Uterus (tissue), 2 donors: ENCODE results near the gene PHTF2.

ENCODE experiments used
- POLR2A ChIP-seq, 2 donors: fragments of 450-650 bp; IDR thresholded peaks; one replicate each; pipeline ENCODE4 v1.6.1; 2016; ENCODE audit warnings: antibody characterized with exemption in 2 of 2, mild to moderate bottlenecking in 1 of 2, moderate library complexity in 1 of 2
- TF ChIP-seq, protein P1 (sequence below), 4 experiments: fragments of 200-600 bp in 2 of 4; fragments of 450-650 bp in 2 of 4; sonication (generic) in 2 of 4; IDR thresholded peaks; one replicate each; pipeline ENCODE4 v1.5.1; 2016 to 2019; ENCODE audit warnings: antibody characterized with exemption in 4 of 4, mild to moderate bottlenecking in 2 of 4, moderate library complexity in 1 of 4

DNA sequence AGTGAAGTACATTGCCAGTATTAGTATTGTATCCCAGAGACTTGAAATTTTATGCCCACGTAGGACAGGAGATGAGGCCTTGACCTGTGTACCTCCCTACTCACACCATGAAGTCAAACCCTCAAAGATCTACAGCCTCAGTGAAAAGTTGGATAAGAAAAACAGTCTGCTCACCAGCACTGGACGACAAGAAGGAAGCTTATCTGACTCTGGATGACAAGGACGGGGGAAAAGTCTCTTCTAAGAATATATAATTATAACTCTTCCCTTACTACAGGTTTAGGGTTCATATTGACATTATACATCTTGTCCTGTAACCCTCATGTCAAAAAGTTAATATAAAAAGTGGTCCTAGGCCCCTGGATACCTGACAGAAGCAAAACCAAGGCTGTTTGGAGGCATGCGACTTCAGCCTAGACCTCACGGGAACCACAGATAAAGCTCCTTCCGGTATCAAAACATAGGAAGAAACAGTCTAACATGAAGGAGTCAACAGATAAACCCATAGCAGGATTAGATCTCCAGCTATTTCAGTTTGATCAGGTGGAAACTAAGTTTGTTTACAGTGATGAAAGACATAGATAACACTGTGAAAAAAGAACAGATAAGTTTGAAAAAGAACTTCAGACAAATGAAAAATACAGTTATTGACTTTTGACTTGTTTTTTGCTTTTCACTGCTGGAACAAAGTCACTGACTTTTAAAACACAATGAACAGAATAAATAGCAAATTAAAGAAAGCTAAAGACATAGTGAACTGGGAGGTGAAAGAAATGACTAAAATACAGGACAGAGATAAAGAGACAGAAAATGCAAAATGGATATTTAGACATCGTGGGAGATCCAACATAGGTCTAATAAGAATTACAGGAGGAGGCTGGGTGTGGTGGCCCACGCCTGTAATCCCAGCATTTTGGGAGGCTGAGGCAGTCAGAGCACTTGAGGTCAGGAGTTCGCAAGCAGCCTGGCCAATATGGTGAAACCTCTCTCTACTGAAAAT, 145.9 kb downstream of the PHTF2 start:
- TF ChIP-seq POLR2A (IDR thresholded peaks at IDR 0.05) = no peak
- TF ChIP-seq, protein P1, sequence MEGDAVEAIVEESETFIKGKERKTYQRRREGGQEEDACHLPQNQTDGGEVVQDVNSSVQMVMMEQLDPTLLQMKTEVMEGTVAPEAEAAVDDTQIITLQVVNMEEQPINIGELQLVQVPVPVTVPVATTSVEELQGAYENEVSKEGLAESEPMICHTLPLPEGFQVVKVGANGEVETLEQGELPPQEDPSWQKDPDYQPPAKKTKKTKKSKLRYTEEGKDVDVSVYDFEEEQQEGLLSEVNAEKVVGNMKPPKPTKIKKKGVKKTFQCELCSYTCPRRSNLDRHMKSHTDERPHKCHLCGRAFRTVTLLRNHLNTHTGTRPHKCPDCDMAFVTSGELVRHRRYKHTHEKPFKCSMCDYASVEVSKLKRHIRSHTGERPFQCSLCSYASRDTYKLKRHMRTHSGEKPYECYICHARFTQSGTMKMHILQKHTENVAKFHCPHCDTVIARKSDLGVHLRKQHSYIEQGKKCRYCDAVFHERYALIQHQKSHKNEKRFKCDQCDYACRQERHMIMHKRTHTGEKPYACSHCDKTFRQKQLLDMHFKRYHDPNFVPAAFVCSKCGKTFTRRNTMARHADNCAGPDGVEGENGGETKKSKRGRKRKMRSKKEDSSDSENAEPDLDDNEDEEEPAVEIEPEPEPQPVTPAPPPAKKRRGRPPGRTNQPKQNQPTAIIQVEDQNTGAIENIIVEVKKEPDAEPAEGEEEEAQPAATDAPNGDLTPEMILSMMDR (IDR thresholded peaks at IDR 0.05) = no peak
